Measurements from ENCODE around the gene CYP2E1. TPM values are rescaled to one million over a fixed set of nuclear protein-coding genes. Genes with fewer than 3 reads are reported as not detected.
"Not testable (repeated sequence)": the region's sequence is repeated elsewhere in the genome, so short reads cannot be mapped to it uniquely, and the experiment has no call there.

The CYP2E1 gene
- total and polyA plus RNA-seq, 2 of the 13 experiments (the other 11 are each of a cell fraction or from before 2014, with no cell fraction given), result 0.27 to 0.63 TPM

DNA sequence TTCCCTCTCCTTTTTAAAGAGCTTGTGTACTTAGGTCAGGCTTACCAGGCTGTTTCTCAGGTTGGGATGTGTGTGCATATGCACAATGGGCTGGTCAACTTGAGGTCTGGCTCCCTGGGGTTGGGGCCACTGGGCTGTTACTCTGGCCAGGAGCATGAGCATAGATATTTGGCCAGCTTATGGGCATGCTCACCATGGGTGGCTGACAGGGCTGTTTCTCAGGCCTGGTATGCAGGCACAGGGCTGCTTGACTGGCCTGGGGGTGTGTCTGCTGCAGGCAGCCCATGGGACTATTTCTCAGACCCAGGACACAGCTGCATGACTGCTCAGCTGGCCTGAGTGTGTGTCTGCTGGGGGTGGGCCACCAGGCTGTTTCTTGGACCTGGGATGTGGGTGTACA, 38.8 kb upstream of the CYP2E1 start (continued):
- TF ChIP-seq, protein P1, sequence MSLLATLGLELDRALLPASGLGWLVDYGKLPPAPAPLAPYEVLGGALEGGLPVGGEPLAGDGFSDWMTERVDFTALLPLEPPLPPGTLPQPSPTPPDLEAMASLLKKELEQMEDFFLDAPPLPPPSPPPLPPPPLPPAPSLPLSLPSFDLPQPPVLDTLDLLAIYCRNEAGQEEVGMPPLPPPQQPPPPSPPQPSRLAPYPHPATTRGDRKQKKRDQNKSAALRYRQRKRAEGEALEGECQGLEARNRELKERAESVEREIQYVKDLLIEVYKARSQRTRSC (CRISPR knock-in tag; IDR thresholded peaks at IDR 0.05; ENCODE audit: low read depth), result no peak

DNA sequence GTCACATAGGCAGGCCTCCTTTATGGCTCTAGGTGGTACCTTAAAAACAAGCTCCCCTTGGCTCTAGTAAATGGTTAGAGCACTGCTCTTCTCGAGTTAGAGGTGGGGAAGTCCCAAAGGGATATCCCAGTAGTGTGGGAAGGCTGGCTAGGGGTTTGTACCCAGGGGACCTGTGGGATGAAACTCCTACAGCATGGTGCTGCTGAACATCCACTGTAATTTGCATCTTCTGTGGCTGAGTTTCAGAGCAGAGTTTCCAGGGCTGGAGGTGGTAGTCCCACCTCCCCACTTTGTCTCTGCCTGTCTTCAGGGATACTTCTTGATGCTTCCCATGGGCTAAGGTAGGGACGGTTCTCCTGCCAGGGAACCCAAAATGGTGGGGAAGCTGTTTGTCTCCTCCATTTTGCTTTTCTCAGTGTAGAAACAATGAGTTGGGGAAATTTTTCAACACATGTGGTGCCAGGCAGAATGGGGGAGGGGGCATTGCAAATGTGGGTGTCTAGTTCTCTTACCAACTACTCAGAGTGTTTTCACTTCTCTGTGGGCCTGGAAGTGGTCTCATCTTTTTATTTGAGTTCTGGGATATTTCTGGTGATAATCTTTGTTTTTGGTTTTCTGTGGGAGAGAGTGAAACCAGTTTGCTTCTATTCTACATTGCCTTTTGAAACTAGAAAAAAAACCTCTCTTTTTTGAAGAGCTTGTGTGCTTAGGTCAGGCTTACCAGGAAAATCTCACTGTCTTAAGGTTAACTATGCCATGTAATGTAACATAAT, 37.2 kb upstream of the CYP2E1 start:
- 0% methylated on average over 2 of the region's 2 CpGs for WGBS (ENCODE audit: low lambda C conversion rate)
- ATAC-seq (no peak), DNase-seq (ENCODE audit: low spot score) (no peak), FAIRE-seq (no peak)
- Histone ChIP-seq H3K4me1 (ENCODE audit: insufficient read depth, low read length) (no peaks in the 10 kb centered on the region), H3K4me2 (ENCODE audit: low read depth, low read length) (no peak overlapping the region), H3K79me2 (ENCODE audit: insufficient read depth, low read length) (no peaks in the 10 kb centered on the region), H3K27ac (ENCODE audit: extremely low read length, insufficient read depth, low read length) (no peak overlapping the region), H3K27me3 (ENCODE audit: control insufficient read depth in 1 of 2, insufficient read depth in 2 of 2, low read length in 2 of 2) (no peaks in the 10 kb centered on the region), H3K9ac (ENCODE audit: insufficient read depth, low read depth, low read length) (no peak overlapping the region), H3K36me3 (replicated peaks in 1 of 2; ENCODE audit: control insufficient read depth in 1 of 2, insufficient read depth in 2 of 2, low read length in 2 of 2) (no peaks in the 10 kb centered on the region), H3K4me3 (replicated peaks in 1 of 3; ENCODE audit: insufficient read depth in 1 of 3, low read depth in 2 of 3, low read length in 3 of 3) (no peak overlapping the region), H3K9me3 (ENCODE audit: low read length) (peaks cover 38% of the 10 kb centered on the region), H4K20me1 (ENCODE audit: insufficient read depth, low read length) (no peaks in the 10 kb centered on the region), H2AFZ (ENCODE audit: low read length) (no peak overlapping the region)
- in situ Hi-C loops (cut with HindIII; ENCODE audit: extremely low pct_ligation_motif_present, low pct_unique_long_range_greater_than_20kb) (no loop called here), intact Hi-C loops (cut with micrococcal nuclease; ENCODE audit: unreplicated experiment) (no loop called here)
- BruUV-seq (replicated peaks), result no TSS peak
- POLR2A ChIA-PET, result no interaction called here
- TF ChIP-seq ZNF850 (CRISPR knock-in tag; conservative IDR thresholded peaks at IDR 0.05) (no peak), ZNF713 (CRISPR knock-in tag; IDR thresholded peaks at IDR 0.05) (no peak), ZNF446 (CRISPR knock-in tag; IDR thresholded peaks at IDR 0.05) (no peak), RARA (CRISPR knock-in tag; IDR thresholded peaks at IDR 0.05) (no peak), TOPORS (CRISPR knock-in tag; IDR thresholded peaks at IDR 0.05) (no peak), RFX3 (CRISPR knock-in tag; IDR thresholded peaks at IDR 0.05) (no peak), POGZ (CRISPR knock-in tag; IDR thresholded peaks at IDR 0.05) (no peak), BHLHE40 (IDR thresholded peaks at IDR 0.05; ENCODE audit: low read length) (no peak)
- TF ChIP-seq, protein P2, sequence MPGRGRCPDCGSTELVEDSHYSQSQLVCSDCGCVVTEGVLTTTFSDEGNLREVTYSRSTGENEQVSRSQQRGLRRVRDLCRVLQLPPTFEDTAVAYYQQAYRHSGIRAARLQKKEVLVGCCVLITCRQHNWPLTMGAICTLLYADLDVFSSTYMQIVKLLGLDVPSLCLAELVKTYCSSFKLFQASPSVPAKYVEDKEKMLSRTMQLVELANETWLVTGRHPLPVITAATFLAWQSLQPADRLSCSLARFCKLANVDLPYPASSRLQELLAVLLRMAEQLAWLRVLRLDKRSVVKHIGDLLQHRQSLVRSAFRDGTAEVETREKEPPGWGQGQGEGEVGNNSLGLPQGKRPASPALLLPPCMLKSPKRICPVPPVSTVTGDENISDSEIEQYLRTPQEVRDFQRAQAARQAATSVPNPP (CRISPR knock-in tag; IDR thresholded peaks at IDR 0.05), result no peak
- TF ChIP-seq, protein P3, sequence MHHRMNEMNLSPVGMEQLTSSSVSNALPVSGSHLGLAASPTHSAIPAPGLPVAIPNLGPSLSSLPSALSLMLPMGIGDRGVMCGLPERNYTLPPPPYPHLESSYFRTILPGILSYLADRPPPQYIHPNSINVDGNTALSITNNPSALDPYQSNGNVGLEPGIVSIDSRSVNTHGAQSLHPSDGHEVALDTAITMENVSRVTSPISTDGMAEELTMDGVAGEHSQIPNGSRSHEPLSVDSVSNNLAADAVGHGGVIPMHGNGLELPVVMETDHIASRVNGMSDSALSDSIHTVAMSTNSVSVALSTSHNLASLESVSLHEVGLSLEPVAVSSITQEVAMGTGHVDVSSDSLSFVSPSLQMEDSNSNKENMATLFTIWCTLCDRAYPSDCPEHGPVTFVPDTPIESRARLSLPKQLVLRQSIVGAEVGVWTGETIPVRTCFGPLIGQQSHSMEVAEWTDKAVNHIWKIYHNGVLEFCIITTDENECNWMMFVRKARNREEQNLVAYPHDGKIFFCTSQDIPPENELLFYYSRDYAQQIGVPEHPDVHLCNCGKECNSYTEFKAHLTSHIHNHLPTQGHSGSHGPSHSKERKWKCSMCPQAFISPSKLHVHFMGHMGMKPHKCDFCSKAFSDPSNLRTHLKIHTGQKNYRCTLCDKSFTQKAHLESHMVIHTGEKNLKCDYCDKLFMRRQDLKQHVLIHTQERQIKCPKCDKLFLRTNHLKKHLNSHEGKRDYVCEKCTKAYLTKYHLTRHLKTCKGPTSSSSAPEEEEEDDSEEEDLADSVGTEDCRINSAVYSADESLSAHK (CRISPR knock-in tag; IDR thresholded peaks at IDR 0.05; ENCODE audit: borderline replicate concordance), result no peak
- CTCF ChIA-PET (ENCODE audit: low intra/inter-chr PET ratio, low total read pairs), result no interaction called here

DNA sequence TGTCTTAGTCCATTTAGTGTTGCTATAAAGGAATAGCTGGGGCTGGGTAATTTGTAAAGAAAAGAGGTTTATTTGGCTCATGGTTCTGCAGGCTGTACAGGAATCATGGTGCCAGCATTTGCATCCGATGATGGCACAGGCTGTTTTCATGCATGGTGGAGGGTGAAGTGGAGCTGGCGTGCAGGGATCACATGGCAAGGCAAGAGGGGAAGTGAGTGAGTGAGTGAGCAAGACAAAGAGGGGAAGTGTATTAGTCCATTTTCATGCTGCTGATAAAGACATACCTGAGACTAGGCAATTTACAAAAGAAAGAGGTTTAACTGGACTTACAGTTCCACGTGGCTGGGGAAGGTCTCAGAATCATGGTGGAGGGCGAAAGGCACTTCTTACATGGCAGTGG, 33.6 kb upstream of the CYP2E1 start:
- H2AFZ ChIP-seq (ENCODE audit: low read length); H3K79me2 ChIP-seq (ENCODE audit: insufficient read depth, low read length); ATAC-seq; H3K9ac ChIP-seq (ENCODE audit: insufficient read depth, low read depth, low read length); DNase-seq (ENCODE audit: low spot score); intact Hi-C loops (cut with micrococcal nuclease; ENCODE audit: unreplicated experiment); H3K27ac ChIP-seq (ENCODE audit: extremely low read length, insufficient read depth, low read length); CTCF ChIA-PET (ENCODE audit: low intra/inter-chr PET ratio, low total read pairs); in situ Hi-C loops (cut with HindIII; ENCODE audit: extremely low pct_ligation_motif_present, low pct_unique_long_range_greater_than_20kb); H3K4me1 ChIP-seq (ENCODE audit: insufficient read depth, low read length); H3K36me3 ChIP-seq (replicated peaks in 1 of 2; ENCODE audit: control insufficient read depth in 1 of 2, insufficient read depth in 2 of 2, low read length in 2 of 2); FAIRE-seq; H4K20me1 ChIP-seq (ENCODE audit: insufficient read depth, low read length); H3K4me2 ChIP-seq (ENCODE audit: low read depth, low read length); POLR2A ChIA-PET; H3K27me3 ChIP-seq (ENCODE audit: control insufficient read depth in 1 of 2, insufficient read depth in 2 of 2, low read length in 2 of 2); H3K4me3 ChIP-seq (replicated peaks in 1 of 3; ENCODE audit: insufficient read depth in 1 of 3, low read depth in 2 of 3, low read length in 3 of 3); BruUV-seq (replicated peaks): not testable (repeated sequence)
- 25% methylated on average over 4 of the region's 4 CpGs for WGBS (ENCODE audit: low lambda C conversion rate)
- H3K9me3 ChIP-seq (ENCODE audit: low read length), result peaks cover 22% of the 10 kb centered on the region
